HG02642 (cell line): Measurements from ENCODE around the gene GPRIN3.
"Not testable (repeated sequence)": the region's sequence is repeated elsewhere in the genome, so short reads cannot be mapped to it uniquely, and the experiment has no call there.

Experiments used
- ATAC-seq: cut with Tn5 transposase; IDR thresholded peaks from one replicate; pipeline ENCODE4 v1.9.1; 2021; ENCODE audit warnings: mild to moderate bottlenecking; ENCODE audit not compliant: unreplicated experiment, poor library complexity

GPRIN3 gene

GRCh38 chr4:89263265-89263664 lies 44.3 kb downstream of the GPRIN3 start:
- ATAC-seq, result no peak

GRCh38 chr4:89259301-89260028 lies 48.1 kb downstream of the GPRIN3 start:
- no peak for ATAC-seq

DNA sequence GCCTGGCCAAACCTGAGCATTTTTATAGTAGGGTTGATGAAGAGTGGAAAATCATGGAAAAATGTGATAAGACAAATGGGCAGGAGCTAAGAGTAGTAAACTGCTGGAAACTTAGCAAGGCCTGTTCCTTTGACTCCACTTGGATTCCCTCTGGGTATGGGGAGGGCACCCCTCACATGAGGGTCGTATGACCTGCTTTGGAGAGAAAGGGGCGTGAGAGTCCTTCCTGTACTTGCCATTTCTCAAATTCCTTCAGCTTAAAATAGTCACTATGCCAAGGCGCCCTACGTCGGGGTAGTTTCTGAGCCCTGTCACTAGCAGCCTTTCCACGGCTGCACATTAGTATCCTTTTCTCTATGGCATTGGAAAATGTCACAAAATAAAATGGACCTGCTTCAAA lies 49.1 kb downstream of the GPRIN3 start:
- no peak for ATAC-seq

- no peak for ATAC-seq
Observed at GRCh38 chr4:89257376-89257775, 50.2 kb downstream of the GPRIN3 start.

DNA sequence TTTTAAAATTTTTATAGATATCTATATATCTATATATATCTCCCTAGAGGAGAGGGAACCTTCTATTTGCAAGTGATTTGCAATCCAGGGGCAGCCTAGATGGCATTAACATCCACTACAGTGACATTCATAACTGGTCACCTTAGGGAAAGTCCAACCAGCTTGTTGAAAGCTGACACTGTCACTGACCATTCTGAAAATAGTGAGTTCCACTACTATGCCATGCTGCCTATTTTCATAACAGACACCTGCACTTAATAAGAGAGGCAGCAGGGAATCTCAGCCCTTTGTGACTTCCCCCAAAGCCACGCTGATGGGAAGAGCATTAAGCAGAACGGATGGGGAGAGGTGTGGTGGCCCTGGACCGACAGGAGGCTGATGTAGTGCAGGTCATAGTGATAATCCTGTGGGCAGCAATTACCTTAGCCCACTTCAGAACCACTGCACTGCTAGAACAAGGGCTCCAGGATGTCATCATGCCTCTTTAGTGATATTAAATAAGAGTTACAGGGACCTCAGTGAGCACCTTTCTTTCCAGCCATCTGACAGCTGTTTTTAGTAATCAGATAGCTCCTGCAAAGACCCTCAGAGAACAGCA lies 51.3 kb downstream of the GPRIN3 start:
- ATAC-seq, result no peak

GRCh38 chr4:89254847-89255246 lies 52.8 kb downstream of the GPRIN3 start:
- peak; percentile 68 for ATAC-seq

GRCh38 chr4:89254347-89254746 lies 53.3 kb downstream of the GPRIN3 start:
- not testable (repeated sequence) for ATAC-seq

GRCh38 chr4:89253935-89254334 lies 53.7 kb downstream of the GPRIN3 start:
- ATAC-seq, result no peak

GRCh38 chr4:89253311-89253710 lies 54.3 kb downstream of the GPRIN3 start:
- ATAC-seq, result no peak

DNA sequence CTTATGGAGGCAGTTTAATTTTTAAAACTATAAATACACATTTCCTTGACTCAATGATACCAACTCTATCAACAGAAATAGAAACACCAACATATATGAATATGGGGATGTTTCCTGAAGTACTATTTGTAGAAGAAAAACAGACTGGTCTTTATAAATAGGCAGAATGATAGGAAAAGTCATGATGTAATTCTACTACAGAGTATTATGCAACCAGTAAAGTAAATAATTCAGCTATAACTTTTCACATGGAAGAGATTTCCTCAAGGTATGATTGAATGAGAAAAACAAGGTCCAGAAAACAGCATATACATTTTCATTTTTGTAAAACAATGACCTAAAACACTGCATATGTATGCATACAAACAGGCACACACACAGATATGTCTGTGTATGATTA lies 56.2 kb downstream of the GPRIN3 start:
- no peak for ATAC-seq

DNA sequence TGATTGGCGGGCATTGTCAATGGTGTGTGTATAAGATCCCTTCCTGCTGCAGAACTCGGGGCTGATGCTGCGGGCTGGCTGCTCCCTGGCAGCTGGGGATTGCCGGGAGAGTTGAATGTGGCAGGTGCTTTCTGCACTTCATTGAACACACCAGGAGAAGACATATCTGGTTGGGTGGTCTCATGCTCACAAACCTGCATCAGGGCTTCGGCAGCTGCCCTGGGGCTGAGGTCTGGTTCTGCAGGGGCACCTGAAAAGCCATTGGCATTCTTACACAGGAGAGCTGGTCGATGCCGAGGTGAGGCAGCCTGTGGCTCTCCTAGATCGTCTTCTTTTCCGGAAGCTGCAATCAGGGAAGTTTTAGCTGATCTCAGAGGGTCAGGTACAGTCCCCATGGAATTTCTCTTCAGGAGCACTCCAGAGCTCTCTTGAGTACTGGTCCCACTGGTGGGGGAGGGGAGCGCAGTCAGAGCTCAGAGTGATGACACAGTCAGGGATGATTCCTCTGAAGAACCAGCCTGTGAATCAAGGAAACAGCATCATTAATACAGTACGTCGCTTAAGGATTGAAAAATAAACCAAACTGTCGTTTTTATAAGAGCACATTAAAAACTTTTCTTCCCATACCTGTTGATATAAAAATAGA lies 57.8 kb downstream of the GPRIN3 start:
- ATAC-seq, result no peak

DNA sequence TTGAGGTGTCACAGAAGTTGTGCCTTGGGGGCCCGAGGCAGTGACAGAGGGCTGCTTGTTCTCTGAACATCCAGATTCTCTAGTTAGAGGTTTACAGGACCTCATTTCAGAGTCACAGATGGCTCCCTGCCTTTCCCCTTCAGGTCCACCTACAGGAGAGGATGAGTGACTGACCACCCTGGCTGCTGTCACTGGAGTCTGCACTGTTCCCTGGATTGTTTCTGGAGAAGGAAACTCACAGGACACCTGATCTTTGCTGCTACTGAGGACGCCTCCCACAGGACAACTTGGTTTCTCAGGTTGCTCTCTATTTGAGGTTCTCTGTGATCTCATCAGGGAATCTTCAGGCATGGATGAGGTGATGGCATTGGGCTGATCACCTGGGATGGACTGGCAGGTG lies 58.3 kb downstream of the GPRIN3 start:
- ATAC-seq, result no peak

DNA sequence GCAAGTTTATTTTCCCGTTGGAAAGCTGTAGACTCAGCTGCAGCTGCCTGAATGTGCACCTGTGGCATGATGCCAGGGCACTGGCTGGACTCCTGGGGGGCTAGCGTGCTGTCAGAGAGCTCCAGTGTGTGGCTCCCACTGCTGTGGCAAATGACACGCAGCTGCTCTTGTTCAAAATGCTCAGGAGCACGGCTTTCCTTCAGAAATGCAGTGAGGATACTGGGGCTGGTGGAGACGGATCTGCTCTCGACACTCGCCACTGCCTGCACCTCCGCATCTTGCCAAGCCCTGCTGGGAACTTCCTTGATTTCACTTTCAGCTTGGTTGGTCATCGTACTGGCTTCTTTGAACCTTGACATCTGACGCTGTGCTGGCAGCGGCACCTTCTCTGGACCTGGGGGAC lies 58.7 kb downstream of the GPRIN3 start:
- ATAC-seq, result no peak

- ATAC-seq, result no peak
Observed at GRCh38 chr4:89247951-89248350, 59.6 kb downstream of the GPRIN3 start.

- no peak for ATAC-seq
Observed at GRCh38 chr4:89245459-89245858, 62.1 kb downstream of the GPRIN3 start.

- ATAC-seq, result no peak
Observed at GRCh38 chr4:89243733-89244252, 63.8 kb downstream of the GPRIN3 start.

DNA sequence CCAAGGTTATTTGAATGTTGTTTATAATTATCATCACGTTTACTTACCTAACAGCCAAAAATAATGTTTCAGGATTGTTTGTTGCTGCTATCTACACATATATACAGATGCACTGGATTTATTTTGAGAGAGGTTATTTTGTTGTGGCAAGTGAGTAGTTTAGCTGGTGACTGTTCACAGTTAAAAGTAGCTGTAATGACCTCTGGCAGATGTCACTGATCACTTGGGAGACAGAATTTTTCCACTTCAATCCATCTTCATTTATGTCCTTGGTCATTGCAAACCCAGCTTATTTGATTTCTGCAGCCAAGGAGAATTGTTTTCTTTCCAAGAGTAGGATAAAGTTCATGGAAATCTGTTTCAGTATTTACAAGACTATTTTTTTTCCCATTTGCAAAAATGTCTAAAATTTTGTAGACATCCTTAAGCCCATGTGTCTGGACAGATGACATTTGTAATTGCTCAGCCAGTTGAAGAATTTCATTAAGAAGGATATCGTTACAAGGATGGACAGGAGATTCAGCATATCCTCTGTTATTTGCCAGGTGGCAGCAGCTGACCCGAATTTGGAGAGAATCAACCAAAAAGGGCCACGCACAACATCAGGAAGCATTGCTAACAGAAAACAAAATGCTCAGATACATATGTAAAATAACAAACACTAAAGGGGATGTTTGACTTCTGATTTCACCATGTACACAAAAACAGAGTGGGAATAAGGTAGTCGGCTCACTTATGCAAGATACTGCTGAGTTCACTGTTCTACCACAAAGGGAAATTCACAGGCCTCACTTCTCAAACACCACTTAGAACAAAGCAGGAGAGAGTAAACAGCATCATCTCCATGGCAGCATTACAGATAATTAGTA lies 64.5 kb downstream of the GPRIN3 start:
- ATAC-seq, result no peak

DNA sequence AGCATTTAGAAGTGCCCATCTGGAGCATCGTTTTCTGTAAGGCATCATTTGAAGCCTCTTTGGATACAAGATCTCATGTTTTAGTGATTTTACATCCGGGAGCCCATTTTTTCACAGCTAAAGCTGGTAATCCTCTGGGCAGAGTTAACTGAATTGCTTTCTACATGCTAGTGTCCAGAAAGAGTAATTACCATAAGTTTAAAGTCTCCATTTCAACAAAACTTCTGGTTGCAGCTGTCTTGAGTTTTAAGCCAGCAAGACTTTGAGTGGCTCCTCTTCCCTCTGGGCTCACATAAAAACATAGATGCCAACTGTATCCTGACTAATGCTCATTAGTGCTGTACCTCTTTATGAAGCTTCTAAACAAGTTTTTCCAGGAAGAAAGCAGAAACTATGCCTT lies 65.4 kb downstream of the GPRIN3 start:
- ATAC-seq, result no peak

DNA sequence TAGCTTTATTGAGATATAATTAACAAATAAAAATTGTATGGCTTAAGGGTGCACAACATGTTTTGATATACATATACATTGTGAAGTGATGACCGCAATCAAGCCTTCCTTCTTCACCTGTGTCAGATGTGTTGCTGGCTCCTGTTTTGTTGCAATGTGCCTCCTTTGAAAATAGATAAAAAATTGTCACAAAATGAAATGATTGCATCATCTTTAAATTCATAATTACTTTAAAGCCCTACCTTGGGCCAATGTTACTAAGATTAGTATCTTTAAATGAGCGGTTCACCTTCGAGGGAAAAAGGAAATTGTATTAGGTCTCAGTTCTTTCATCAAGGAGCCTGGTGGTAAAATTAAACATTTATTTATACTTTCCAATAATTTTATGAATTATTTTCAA lies 77.3 kb downstream of the GPRIN3 start:
- ATAC-seq, result no peak
